Panc1 (cell line): ENCODE results near the gene MRPL22.

ENCODE experiments used
- CTCF ChIP-seq: fragments of 450-650 bp; IDR thresholded peaks from 2 replicates; pipeline ENCODE4 v1.5.1; 2017; ENCODE audit warnings: mild to moderate bottlenecking
- POLR2AphosphoS5 ChIP-seq: IDR thresholded peaks from 2 replicates; pipeline ENCODE4 v1.6.1; 2012; ENCODE audit warnings: mild to moderate bottlenecking, low read depth, low read length, moderate library complexity
- REST ChIP-seq, 2 experiments: IDR thresholded peaks; 2 replicates each; pipeline ENCODE4 v1.6.1; 2011 to 2012; ENCODE audit warnings: low read depth in 2 of 2, control low read depth in 1 of 2, low read length in 1 of 2, mild to moderate bottlenecking in 1 of 2, moderate library complexity in 1 of 2; ENCODE audit not compliant: insufficient read depth in 1 of 2
- SIN3A ChIP-seq: IDR thresholded peaks from 2 replicates; pipeline ENCODE4 v1.6.1; 2012; ENCODE audit warnings: low read depth, mild to moderate bottlenecking, low read length, moderate library complexity, borderline replicate concordance; ENCODE audit not compliant: insufficient read depth
- TCF7L2 ChIP-seq: IDR thresholded peaks from 2 replicates; pipeline ENCODE4 v1.6.1; 2011; ENCODE audit warnings: mild to moderate bottlenecking, low read depth, low read length, inconsistent platforms

- TF ChIP-seq CTCF: no peak
- TF ChIP-seq POLR2AphosphoS5: no peak
- TF ChIP-seq REST (IDR thresholded peaks at IDR 0.05; ENCODE audit: insufficient read depth in 1 of 2, low read depth in 2 of 2, low read length in 1 of 2): no peak
- TF ChIP-seq TCF7L2: no peak
- TF ChIP-seq SIN3A: no peak
These were observed 6.9 kb downstream of the MRPL22 start for GRCh38 chr5:154947778-154948177.
